GM18867 (cell line): ENCODE measurements around the gene ZNF516.

Source experiments
- ATAC-seq: cut with Tn5 transposase; IDR thresholded peaks from one replicate; pipeline ENCODE4 v1.9.1; 2021; ENCODE audit warnings: mild to moderate bottlenecking, moderate library complexity; ENCODE audit not compliant: unreplicated experiment

ZNF516 gene

DNA sequence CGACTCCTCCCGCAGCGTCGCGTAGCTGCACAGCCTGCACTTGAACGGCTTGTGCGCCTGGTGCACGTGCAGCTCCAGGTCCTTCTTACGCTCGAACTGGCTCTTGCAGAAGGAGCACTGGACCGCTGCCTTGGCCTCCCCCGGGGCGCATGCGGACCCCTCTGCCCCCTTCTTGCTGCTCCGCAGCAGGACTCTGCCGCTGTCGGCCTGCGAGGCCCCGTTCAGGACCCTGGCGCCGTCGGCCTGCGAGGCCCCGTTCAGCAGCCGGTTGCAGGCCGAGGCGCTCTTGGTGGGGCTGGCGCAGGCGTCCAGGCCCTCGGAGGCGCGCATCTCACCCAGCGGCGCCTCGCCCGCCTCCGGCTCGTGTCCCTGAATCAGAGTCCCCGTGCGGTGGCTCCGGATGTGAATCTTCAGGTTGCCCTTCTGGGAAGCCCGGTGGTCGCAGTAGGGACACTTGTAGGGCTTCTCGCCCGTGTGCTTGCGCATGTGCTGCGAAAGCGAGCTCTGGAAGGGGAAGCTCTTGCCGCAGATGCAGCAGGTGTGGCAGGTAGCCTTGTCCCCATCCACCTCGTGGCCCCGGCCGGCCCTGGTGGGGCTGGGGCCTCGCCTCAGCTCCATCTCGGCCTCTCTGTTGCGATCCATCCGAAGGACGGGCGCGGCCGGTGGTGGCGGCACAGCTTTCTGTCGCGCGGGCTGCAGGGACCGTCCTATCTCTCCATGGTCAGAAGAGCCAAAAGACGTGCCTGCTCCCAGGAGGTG, 52.5 kb downstream of the ZNF516 start:
- ATAC-seq: no peak

DNA sequence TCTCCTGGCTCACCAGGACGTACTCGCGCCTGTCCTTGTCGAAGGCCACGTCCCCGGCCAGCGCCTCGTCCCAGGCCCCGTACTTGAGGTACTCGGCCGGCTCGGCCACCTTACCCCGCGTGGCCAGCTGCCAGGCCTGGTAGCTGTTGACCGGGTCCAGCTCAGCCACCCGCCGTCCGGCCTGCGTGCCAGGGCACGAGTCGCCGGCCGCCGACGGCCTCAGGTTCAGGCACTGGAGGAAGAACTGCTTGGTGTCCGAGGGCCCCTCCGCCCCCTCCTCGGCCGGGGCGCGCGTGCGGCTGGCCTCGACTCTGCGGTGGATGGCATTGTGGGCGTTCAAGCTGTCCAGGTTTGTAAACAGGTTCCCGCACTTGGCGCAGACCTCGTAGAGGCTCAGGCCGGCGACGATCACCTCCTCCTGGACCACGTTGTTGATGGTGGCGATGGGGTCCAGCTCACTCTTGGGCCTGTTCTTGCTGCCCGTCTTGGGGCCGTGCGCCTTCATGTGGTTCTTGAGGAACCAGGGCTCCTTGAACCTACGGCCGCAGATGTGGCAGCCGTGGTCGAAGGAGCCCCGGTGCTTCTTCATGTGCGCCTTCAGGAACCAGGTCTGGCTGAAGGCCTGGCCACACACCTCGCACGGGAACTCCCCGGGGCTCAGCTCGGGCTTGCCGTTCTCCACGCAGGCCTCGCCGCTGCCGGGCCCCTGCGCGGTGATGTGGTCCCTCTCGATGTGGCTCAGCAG, 53.2 kb downstream of the ZNF516 start:
- ATAC-seq: no peak

DNA sequence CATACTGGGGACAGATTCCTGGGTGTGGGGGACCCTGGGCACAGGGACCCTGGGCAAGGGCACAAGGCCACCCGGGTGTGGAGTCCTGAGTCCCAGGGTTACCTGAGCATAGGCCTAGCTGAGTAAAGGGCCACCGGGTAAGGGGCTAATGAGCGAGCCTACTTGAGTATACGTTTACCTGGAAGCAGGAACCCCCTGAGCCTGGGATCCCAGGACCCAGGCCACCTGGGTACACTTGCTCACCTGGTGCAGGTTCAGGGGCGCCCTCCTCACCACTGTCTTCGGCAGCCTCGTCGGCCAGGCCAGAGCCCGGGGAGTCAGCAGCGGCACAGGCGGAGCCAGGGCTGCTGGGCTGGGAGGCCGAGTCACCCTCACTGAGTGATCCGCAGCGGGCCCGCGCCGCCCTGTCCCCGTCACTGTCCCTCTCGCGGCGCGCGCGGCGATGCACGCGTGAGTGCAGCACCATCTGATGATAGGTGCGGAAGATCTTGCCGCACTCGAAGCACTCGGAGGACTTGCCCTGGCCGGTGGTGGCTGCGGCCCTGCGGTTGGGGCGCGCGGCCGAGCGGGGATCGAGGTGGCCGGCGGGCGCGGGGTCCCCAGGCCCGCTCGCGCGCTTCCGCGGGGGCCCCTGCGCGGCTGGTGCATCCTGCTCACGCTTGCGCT, 53.9 kb downstream of the ZNF516 start:
- no peak for ATAC-seq

DNA sequence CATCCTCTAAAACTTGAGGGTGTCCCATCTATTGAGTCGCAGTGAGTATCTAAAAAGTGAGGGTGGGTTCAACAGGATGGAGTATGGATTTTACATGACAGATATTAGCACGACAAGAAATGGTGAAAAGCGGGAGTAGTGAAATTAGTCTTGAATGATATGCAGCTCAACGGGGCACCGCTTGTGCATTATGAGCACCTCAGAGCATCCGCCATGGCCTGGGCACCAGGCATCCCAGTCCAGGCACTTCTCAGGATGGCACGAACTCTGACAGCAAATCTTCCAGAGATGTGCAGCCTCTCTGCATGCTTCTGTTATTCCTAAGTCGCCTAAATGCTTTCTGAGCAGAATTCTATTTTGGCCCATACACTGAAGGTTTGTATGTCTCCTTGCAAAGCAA, 57.1 kb downstream of the ZNF516 start:
- ATAC-seq: no peak

DNA sequence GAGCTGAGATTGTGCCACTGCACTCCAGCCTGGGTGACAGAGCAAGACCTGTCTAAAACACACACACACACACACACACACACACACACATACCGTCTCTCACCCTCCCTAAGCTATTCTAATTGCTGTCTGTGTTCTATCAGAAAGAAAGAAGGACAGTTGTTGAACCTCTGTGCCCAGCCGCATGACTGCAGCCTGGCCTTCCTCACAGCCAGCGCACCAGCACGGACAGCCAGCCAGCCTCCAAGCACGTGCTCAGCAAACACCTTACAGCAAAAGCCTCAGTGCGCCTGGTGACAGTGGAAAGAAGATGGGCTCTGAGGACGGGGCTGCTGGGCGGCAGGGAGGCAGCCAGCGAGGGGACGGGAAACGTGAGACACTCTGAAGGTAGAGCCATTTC, 58.0 kb downstream of the ZNF516 start:
- no peak for ATAC-seq

DNA sequence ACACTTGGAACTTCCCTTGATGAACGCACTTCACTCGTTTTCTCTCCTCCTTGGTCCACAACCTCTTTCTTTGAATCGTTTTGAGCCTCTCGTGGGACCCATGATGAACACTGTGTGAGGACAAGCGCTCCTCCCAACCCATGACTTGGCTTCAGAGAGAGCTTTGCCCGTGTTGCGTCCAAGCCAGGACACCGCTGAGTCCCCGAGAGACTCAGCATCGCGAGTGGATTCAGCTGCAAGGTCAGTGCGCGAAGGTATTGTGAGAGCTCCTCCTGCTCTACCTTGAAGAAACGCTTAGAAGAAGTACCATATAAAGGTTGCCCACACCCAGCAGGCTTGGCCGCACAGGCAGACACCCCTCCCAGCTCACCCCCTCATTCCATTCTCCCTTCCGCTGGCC, 58.7 kb downstream of the ZNF516 start:
- ATAC-seq: no peak

DNA sequence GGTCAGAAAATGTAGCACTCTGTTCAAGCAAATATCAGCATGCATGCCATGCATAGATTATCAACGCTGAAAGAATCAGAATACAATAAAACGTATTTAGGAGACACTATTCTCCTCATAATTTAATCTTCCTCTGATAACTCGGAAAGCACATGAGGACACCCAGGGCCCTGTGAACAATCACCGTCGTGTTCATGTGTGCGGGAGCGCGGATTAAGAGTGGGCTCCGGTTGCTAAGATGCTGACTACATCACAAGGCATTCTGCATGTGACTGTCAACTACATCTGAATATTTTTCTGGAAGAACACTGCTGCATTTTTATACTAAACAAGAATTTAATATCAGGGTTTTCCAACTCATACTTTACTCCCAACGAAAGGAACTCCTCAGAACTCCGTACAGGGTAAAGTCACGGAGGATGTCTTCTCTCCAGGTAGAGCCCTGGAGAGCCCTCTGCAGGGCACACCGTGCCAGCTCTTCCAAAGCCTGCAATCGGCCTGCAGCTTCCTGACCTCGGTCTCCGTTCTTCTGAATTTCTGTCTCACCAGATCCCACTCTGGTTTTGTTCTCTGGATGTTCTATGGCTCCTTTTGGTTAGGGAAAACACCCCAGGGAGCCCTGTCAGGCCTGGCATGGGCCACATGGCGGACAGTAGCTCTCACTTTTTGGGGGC, 59.6 kb downstream of the ZNF516 start:
- no peak for ATAC-seq

DNA sequence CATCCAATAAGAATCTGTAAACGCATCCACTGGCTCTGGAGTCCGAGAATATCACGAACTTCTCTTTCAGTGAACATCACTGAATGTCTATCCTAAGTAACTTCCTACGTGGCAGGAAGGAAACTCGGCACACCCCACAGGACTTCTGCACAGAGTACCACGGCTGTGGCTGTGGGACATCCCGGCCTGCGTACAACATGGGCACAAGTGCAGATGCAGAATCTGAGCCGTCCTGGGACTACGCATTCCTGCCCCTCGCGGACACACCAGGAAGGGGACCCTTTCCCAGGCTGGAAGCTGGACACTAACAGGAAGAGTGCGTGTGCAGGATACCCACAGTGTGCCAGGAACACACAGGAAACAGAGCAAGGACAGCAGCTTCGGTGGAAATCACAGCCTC, 60.6 kb downstream of the ZNF516 start:
- no peak for ATAC-seq

DNA sequence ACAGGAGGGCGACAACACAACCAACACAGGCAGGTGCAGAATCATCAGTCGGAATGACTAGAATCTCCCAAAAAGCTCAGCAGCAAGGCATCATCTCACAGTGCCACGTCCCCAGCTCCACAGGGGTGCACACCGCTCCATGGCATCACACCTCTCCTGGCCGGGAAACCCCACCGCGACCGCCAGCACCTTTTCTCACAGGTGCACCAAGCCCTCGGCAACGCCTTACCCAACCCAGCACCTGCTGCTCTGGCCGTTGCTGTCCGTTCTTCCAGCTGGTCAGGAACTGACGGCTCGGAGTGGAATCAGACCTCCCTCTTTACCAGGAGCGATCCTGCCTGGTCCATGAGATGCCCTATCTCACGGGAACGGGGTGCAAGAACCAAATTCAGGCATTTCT, 61.3 kb downstream of the ZNF516 start:
- ATAC-seq: no peak

DNA sequence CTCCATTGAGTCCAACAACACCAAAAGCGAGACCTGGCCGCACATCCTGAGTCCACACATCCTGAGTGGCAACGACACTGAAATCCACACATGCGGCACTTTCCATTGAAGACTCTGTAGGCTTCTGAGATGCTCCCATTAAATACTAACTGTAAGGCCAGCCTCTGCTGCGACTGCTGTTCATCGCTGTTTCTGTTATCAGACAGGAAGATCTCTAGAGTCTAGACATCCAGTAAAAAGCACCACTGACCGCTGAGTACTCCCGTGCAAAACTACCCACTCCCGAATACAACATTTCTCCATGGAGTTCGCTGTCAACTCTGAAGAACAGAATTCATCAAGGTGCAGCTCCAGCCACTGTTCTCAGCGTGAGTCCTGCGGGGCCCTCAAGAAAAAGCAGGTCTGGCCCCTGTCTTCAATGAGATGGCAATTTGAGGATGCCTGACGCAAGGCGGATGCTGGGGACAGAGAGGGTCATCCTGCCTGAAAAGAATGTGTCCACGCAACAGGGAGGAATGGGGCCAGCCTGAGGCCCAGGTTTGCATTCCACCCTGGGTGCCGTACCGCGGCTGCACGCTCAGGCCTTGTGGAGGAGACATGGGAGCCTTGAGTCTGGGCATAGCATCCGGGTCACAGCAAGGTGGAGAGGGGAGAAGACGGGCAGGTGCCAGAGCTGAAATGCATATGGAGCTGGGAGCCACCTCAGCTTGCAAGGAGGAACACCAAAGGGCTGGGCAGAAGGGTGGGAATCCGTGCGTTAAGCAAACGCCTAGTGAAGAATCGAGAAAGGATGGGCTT, 61.9 kb downstream of the ZNF516 start:
- no peak for ATAC-seq

DNA sequence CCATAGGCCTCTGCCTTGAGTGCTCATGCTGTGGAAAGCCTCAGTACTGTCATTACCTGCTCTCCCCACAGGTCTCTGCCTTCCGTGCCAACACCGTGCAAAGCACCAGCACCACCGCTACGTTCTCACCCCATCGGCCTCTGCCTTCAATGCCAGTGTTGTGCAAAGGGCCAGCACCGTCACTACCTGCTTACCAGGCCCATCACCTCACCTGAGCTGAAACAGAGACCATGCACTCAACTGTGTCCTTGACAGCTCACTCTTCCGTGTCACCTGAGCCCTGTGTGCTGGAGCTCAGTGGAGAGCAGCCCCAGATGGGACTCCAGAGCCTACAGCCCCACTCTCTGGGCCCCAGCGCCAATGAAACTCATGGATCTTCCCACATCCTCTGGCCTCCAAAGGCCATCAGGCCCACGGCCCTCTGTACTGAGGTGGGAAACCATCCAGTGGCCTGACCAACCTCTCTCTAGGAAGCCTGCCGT, 62.7 kb downstream of the ZNF516 start:
- ATAC-seq: no peak

DNA sequence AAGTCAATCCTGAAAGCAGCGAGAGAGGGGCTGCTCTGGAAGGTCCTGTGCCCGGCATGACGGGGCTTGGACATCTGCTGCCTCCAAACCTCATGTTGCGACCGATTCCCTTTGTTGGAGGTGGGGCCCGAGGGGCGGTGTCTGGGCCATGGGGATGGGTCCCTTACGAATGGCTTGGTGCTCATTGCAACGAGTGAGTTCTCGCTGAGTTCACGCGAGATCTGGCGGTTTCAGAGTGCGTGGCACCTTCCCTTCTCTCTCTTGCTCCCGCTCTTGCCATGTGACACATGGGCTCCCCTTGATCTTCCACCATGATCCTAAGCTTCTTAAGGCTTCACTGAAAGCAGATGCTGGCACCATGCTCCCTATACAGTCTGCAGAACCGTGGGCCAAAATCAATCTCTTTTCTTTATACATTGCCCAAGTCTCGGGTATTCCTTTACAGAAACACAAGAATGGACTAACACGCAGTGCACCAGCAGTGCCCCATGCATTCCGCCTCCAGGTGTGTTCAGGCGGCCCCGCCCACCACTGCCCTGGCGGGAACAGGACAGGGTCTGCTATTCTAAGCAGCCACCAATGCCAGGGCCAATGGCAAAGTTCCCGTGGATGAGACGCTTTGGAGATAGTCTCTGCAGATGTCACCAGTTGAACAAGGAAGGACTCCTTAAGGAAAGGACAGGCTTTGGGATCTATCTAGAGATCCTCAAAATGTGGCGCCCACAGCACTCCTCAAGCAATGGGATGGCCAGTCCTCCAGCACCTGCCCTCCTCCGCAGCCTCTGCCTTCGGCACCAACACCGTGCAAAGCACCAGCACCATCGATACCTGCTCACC, 63.4 kb downstream of the ZNF516 start:
- ATAC-seq: no peak

DNA sequence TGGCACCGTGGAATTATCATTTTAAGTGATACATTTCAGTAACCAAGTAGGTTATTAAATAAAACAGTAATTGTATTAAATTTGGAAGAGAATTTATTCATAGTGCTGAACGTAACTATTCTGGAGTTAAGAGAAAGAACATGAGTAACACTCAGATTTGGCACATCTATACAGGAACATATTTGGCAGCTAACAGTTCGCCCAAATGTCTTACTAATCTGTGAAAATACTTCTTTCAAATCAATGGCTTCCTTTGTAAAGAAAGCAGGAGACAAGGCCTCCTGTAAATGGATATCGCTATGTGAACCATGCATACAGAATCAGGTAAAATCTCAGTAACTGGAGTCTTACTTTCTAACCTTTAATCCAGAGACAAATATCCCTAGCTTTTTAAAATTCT, 64.4 kb downstream of the ZNF516 start:
- no peak for ATAC-seq

DNA sequence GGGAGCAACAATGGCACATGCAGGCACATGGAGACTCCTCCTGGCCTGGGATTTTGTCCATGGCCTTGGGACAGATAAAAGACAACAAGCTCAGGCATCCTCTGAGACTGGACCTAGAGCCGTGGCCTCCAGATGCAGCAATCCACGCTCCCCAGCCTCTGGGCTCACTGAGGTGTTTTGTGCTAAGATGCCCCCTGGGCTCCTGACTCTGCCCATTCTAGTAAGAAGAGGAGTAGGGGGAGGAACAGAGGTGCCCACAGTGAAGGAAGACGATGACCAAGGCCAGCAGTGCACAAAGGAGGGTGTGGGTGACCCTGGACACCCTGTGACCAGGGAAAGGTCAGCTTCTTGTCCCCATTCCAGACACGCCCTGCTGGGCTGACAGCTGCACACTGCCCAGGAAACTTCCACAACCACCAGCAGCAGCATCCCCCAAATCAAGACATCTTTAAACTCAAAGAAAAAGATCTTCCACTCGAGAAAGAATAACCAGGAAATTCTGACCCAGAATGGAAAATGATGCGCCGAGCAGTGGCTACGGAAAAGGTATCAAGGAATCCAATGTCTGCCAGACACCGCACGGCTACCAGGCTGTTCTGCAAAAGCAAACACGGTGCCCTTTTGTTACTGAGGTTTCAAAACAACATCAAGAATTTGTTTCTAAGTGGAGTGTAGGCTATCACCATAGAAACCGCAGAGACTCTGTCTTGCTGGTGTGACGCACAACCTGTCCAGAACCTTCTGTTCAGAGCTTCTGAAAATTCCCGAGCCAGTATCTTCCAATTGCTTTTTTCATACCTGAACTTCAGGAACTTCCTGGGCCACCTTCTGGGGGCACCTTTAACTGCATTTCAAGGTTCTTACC, 65.5 kb downstream of the ZNF516 start:
- ATAC-seq: no peak

DNA sequence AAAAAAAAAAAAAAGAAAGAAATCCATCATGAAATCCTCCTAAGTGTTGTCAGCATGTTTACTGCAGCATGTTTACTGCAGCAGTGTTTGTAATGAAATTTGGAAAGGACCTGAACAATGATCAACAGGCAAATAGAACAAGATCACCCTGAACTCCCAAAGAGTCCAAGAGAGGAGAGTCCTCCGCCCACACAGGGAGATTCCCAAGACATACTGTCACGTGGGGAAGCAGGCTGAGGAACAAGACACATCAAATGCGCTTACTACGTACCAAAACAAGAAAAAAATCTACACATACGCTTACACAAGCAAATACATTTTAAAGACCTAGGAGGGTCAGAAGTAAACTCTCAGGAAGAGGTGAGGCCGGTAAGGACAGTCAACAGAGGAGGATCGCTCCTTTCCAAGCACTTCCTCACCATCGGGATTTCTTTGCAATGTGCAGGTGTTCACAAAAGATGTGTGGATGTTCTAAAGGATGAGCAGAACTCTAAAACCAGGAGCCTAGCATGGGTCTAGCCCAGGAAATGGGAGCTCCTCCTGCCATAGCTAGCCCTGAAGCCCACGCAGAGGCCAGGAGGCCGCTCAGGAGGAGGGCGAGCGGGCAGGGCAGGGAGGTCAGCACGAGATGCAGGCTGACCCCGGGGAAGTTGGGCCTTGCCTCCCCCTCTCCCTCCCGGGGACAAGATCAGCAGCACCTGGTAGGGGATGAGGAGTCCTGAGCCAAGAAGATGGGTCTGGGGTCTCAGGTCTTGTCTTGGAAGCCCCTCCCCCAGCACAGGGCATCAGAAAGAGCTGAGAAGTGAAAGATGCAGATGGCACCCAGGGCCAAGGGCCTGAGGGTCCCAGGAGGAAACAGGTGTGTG, 66.4 kb downstream of the ZNF516 start:
- no peak for ATAC-seq

DNA sequence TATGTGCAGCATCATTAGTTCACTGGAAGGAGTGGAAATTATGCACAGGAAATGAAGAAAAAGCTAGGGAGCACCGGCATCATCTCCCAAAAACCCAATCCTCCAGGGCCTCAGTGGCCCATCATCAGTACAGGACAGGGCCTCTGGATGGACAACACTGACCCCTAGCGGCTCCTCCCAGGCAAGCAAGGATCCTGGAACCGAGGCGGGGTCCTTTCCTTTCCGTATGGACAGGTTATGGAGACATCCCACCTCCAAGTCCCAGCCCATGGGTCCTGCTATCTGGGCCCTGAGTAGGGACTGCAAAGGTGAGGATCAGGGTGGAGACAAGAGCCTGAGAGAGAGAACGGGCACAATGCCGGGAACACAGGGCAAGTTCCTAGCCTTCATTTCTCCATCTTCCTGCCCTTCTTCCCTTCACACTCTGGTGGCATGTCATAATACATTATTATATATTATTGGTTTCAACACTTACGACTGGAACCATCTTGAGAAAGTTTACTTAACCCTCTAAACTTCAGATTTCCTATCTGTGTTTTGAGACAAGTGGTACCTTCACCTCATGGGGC, 68.2 kb downstream of the ZNF516 start:
- no peak for ATAC-seq
